Posterior vena cava (tissue), 2 donors: ENCODE measurements around the gene SIK2. TPM values are rescaled to one million over a fixed set of nuclear protein-coding genes. Genes with fewer than 3 reads are reported as not detected.

Experiments
- DNase-seq: peaks from one replicate; pipeline ENCODE4 v3.0.0-alpha.2; 2020; ENCODE audit warnings: low spot score
- intact Hi-C, 2 donors: fragments of 100-400 bp; cut with DNase I; formaldehyde crosslinking; loops; one replicate each; pipeline versions ENCODE4 v1.14.1 to v1.14.2; 2022 to 2023
- long read RNA-seq, 2 donors: library from polyadenylated mRNA; unstranded; transcript quantifications; one replicate each; pipeline ENCODE4 v2.0.0, GENCODE V29; 2020 to 2021
- total RNA-seq, 2 donors: library from RNA; stranded (reverse); fragmentation: NEBNext Ultra II Directional; extraction: Animal tissue kit (Norgen Biotek cat#: 25700); gene quantifications; one replicate each; pipeline ENCODE4 v1.2.1, GENCODE V29; 2021
- donor health status: DM: yes; HTN: yes; CAD: no.
- donor health status: DM: yes; HTN: yes; CAD: no.

Gene SIK2
- total RNA-seq, result 10 to 100 TPM; 22.7 to 26.1 TPM
- long read RNA-seq, donor 1, partial matches to known transcripts, result 5 of 12 reads
- long read RNA-seq, donor 1, other reads (novel, unspliced or antisense), result 7 of 12 reads
- long read RNA-seq, donor 2, partial matches to known transcripts, result 8 of 17 reads
- long read RNA-seq, donor 2, other reads (novel, unspliced or antisense), result 9 of 17 reads

- intact Hi-C loops, result loop anchor here (5.0 kb wide), 1 partner anchor 175 kb away; no protein-coding TSS in a partner anchor
Measured at GRCh38 chr11:111601979-111602864, at the start of gene SIK2. TSS of gene SIK2 (plus strand) at chr11:111602449. CDS start at chr11:111602564, 115 bp downstream.

GRCh38 chr11:111554532-111554931, 47.7 kb upstream of the SIK2 start:
- intact Hi-C loops, result no loop called here

More at GRCh38 chr11:111601979-111602864, at the start of gene SIK2:
- DNase-seq, result peak; percentile 98

GRCh38 chr11:111555255-111555654, 47.0 kb upstream of the SIK2 start:
- intact Hi-C loops, result no loop called here
- no peak for DNase-seq

More at GRCh38 chr11:111554532-111554931, 47.7 kb upstream of the SIK2 start:
- DNase-seq, result no peak

- intact Hi-C loops, result no loop called here
- DNase-seq, result no peak
Measured at GRCh38 chr11:111557425-111558111, 44.7 kb upstream of the SIK2 start.

- intact Hi-C loops, result loop anchor here in 1 of 2 donors (10.0 kb wide), 1 partner anchor 285 kb away; no protein-coding TSS in a partner anchor
- DNase-seq, result no peak
Measured at GRCh38 chr11:111559800-111560464, 42.3 kb upstream of the SIK2 start.

- DNase-seq, result no peak
- intact Hi-C loops, result loop anchor here in 1 of 2 donors (10.0 kb wide), 1 partner anchor 284 kb away; no protein-coding TSS in a partner anchor
Measured at GRCh38 chr11:111560800-111561199, 41.4 kb upstream of the SIK2 start.

- intact Hi-C loops, result loop anchor here in 1 of 2 donors (10.0 kb wide), 1 partner anchor 283 kb away; no protein-coding TSS in a partner anchor
- no peak for DNase-seq
Measured at GRCh38 chr11:111561306-111561705, 40.9 kb upstream of the SIK2 start.

GRCh38 chr11:111561791-111562325, 40.4 kb upstream of the SIK2 start:
- intact Hi-C loops, result loop anchor here in 1 of 2 donors (10.0 kb wide), 1 partner anchor 283 kb away; no protein-coding TSS in a partner anchor

GRCh38 chr11:111562692-111563389, 39.4 kb upstream of the SIK2 start:
- intact Hi-C loops, result loop anchor here in 1 of 2 donors (10.0 kb wide), 1 partner anchor 282 kb away; no protein-coding TSS in a partner anchor
- no peak for DNase-seq

More at GRCh38 chr11:111561791-111562325, 40.4 kb upstream of the SIK2 start:
- DNase-seq, result no peak

- intact Hi-C loops, result loop anchor here in 1 of 2 donors (10.0 kb wide), 1 partner anchor 280 kb away; no protein-coding TSS in a partner anchor
- no peak for DNase-seq
Measured at GRCh38 chr11:111565114-111565720, 37.0 kb upstream of the SIK2 start.

GRCh38 chr11:111566324-111566723, 35.9 kb upstream of the SIK2 start:
- DNase-seq, result no peak

GRCh38 chr11:111569476-111569875, 32.8 kb upstream of the SIK2 start:
- intact Hi-C loops, result loop anchor here in 1 of 2 donors (10.0 kb wide), 1 partner anchor 275 kb away; no protein-coding TSS in a partner anchor
- no peak for DNase-seq

More at GRCh38 chr11:111566324-111566723, 35.9 kb upstream of the SIK2 start:
- intact Hi-C loops, result loop anchor here in 1 of 2 donors (10.0 kb wide), 1 partner anchor 278 kb away; no protein-coding TSS in a partner anchor

GRCh38 chr11:111570796-111571195, 31.5 kb upstream of the SIK2 start:
- DNase-seq, result no peak
- intact Hi-C loops, result loop anchor here in 1 of 2 donors (10.0 kb wide), 1 partner anchor 274 kb away; no protein-coding TSS in a partner anchor

GRCh38 chr11:111571829-111572501, 30.3 kb upstream of the SIK2 start:
- intact Hi-C loops, result loop anchor here in 1 of 2 donors (10.0 kb wide), 1 partner anchor 273 kb away; no protein-coding TSS in a partner anchor
- DNase-seq, result no peak

GRCh38 chr11:111572581-111572980, 29.7 kb upstream of the SIK2 start:
- intact Hi-C loops, result loop anchor here in 1 of 2 donors (10.0 kb wide), 1 partner anchor 272 kb away; no protein-coding TSS in a partner anchor
- DNase-seq, result no peak

- DNase-seq, result no peak
- intact Hi-C loops, result loop anchor here in 1 of 2 donors (10.0 kb wide), 1 partner anchor 271 kb away; no protein-coding TSS in a partner anchor
Measured at GRCh38 chr11:111573821-111574249, 28.4 kb upstream of the SIK2 start.
